ENCODE results near the gene KLHL29. TPM values are rescaled to one million over a fixed set of nuclear protein-coding genes. Genes with fewer than 3 reads are reported as not detected.

Gene KLHL29
- total RNA-seq, 2 experiments from 2014 or later, result 2.5 to 2.7 TPM

- POLR2A ChIA-PET, result no interaction called here
- H3K4me3 ChIP-seq (ENCODE audit: low read length), result no peak overlapping the region
- Mint-ChIP-seq H3K4me1 (ENCODE audit: low read depth) (no peaks in the 10 kb centered on the region), H3K27me3 (no peaks in the 10 kb centered on the region), H3K27ac (no peak overlapping the region), H3K4me3 (no peak overlapping the region), H3K9me3 (peaks cover 3% of the 10 kb centered on the region), H3K36me3 (ENCODE audit: low read depth) (no peaks in the 10 kb centered on the region)
- no peak overlapping the region for H3K27ac ChIP-seq (ENCODE audit: low read depth in 1 of 2, low read length in 2 of 2)
- peaks cover 0 to 2% of the 10 kb centered on the region in 2 experiments for H3K27me3 ChIP-seq (ENCODE audit: control insufficient read depth in 1 of 2, insufficient read depth in 2 of 2, low read length in 2 of 2)
- intact Hi-C loops (cut with DNase I, micrococcal nuclease), result no loop called here
- DNase-seq (no peak), ATAC-seq (ENCODE audit: poor library complexity) (no peak)
- peaks cover 5 to 15% of the 10 kb centered on the region in 2 experiments for H3K9me3 ChIP-seq (ENCODE audit: control insufficient read depth in 1 of 2, insufficient read depth in 1 of 2, low read length in 2 of 2)
- no peaks in the 10 kb centered on the region for H3K4me1 ChIP-seq (ENCODE audit: insufficient read depth, low read length)
- no peak for TF ChIP-seq CTCF (IDR thresholded peaks at IDR 0.05)
- no peaks in the 10 kb centered on the region for H3K36me3 ChIP-seq (ENCODE audit: insufficient read depth, low read length)
- CTCF ChIA-PET, result no interaction called here
Measured at GRCh38 chr2:23626701-23627230, 241.8 kb downstream of the KLHL29 start.

- no peak overlapping the region for H3K4me3 Mint-ChIP-seq
- CTCF ChIA-PET, result no interaction called here
- H3K9me3 ChIP-seq (ENCODE audit: control insufficient read depth in 1 of 2, insufficient read depth in 1 of 2, low read length in 2 of 2), result peaks cover 5 to 14% of the 10 kb centered on the region in 2 experiments
- no peak overlapping the region for H3K27ac Mint-ChIP-seq
- H3K4me3 ChIP-seq (ENCODE audit: low read length), result no peak overlapping the region
- H3K27ac ChIP-seq (ENCODE audit: low read depth in 1 of 2, low read length in 2 of 2), result no peak overlapping the region
- no peaks in the 10 kb centered on the region for H3K36me3 Mint-ChIP-seq (ENCODE audit: low read depth)
- intact Hi-C loops (cut with DNase I, micrococcal nuclease), result no loop called here
- POLR2A ChIA-PET, result no interaction called here
- peaks cover 3% of the 10 kb centered on the region for H3K9me3 Mint-ChIP-seq
- no peak for ATAC-seq (ENCODE audit: poor library complexity)
- no peaks in the 10 kb centered on the region for H3K4me1 Mint-ChIP-seq (ENCODE audit: low read depth)
- no peaks in the 10 kb centered on the region for H3K27me3 Mint-ChIP-seq
- no peaks in the 10 kb centered on the region for H3K36me3 ChIP-seq (ENCODE audit: insufficient read depth, low read length)
- no peak for DNase-seq
- no peaks in the 10 kb centered on the region for H3K4me1 ChIP-seq (ENCODE audit: insufficient read depth, low read length)
- H3K27me3 ChIP-seq (ENCODE audit: control insufficient read depth in 1 of 2, insufficient read depth in 2 of 2, low read length in 2 of 2), result peaks cover 0 to 2% of the 10 kb centered on the region in 2 experiments
- TF ChIP-seq CTCF (IDR thresholded peaks at IDR 0.05), result no peak
Measured at GRCh38 chr2:23627236-23628009, 242.4 kb downstream of the KLHL29 start.

- Mint-ChIP-seq H3K36me3 (ENCODE audit: low read depth) (no peaks in the 10 kb centered on the region), H3K4me1 (ENCODE audit: low read depth) (no peaks in the 10 kb centered on the region), H3K9me3 (peaks cover 3% of the 10 kb centered on the region), H3K27me3 (no peaks in the 10 kb centered on the region), H3K27ac (no peak overlapping the region), H3K4me3 (no peak overlapping the region)
- H3K27me3 ChIP-seq (ENCODE audit: control insufficient read depth in 1 of 2, insufficient read depth in 2 of 2, low read length in 2 of 2), result no peaks in the 10 kb centered on the region
- peaks cover 0 to 5% of the 10 kb centered on the region in 2 experiments for H3K9me3 ChIP-seq (ENCODE audit: control insufficient read depth in 1 of 2, insufficient read depth in 1 of 2, low read length in 2 of 2)
- H3K4me3 ChIP-seq (ENCODE audit: low read length), result no peak overlapping the region
- ATAC-seq (ENCODE audit: poor library complexity), result no peak
- intact Hi-C loops (cut with DNase I, micrococcal nuclease), result no loop called here
- H3K4me1 ChIP-seq (ENCODE audit: insufficient read depth, low read length), result no peaks in the 10 kb centered on the region
- ChIA-PET CTCF (no interaction called here), POLR2A (no interaction called here)
- no peaks in the 10 kb centered on the region for H3K36me3 ChIP-seq (ENCODE audit: insufficient read depth, low read length)
- no peak overlapping the region for H3K27ac ChIP-seq (ENCODE audit: low read depth in 1 of 2, low read length in 2 of 2)
- DNase-seq, result no peak
- no peak for TF ChIP-seq CTCF (IDR thresholded peaks at IDR 0.05)
Measured at GRCh38 chr2:23628926-23629771, 244.2 kb downstream of the KLHL29 start.
